GM11168 (cell line): Measurements from ENCODE around the gene LRTM2.

Experiments
- in situ Hi-C: fragments of 300-500 bp; cut with MboI; formaldehyde crosslinking; loops from one replicate; pipeline ENCODE4 v1.12.0; 2022; ENCODE audit warnings: low sequenced_read_pairs; ENCODE audit not compliant: unreplicated experiment

The LRTM2 gene

GRCh38 chr12:1879633-1880032, 59.3 kb downstream of the LRTM2 start:
- in situ Hi-C loops = no loop called here

- in situ Hi-C loops = no loop called here
Observed at GRCh38 chr12:1880153-1880845, 59.9 kb downstream of the LRTM2 start.

- in situ Hi-C loops = no loop called here
Observed at GRCh38 chr12:1880876-1881275, 60.5 kb downstream of the LRTM2 start.

- in situ Hi-C loops = no loop called here
Observed at GRCh38 chr12:1881301-1881700, 60.9 kb downstream of the LRTM2 start.

GRCh38 chr12:1881936-1882335, 61.6 kb downstream of the LRTM2 start:
- in situ Hi-C loops = no loop called here

GRCh38 chr12:1882405-1882804, 62.0 kb downstream of the LRTM2 start:
- in situ Hi-C loops = no loop called here

- in situ Hi-C loops = no loop called here
Observed at GRCh38 chr12:1882850-1883470, 62.6 kb downstream of the LRTM2 start.

- in situ Hi-C loops = no loop called here
Observed at GRCh38 chr12:1883513-1883912, 63.1 kb downstream of the LRTM2 start.

- in situ Hi-C loops = no loop called here
Observed at GRCh38 chr12:1884651-1885050, 64.3 kb downstream of the LRTM2 start.

GRCh38 chr12:1885082-1885596, 64.8 kb downstream of the LRTM2 start:
- in situ Hi-C loops = no loop called here

- in situ Hi-C loops = no loop called here
Observed at GRCh38 chr12:1885599-1886245, 65.4 kb downstream of the LRTM2 start.
